Neural cell (in vitro differentiated cells): ENCODE results near the gene RSRC1. TPM values are rescaled to one million over a fixed set of nuclear protein-coding genes. Genes with fewer than 3 reads are reported as not detected.

Experiments used
- H2AFZ ChIP-seq: fragments of 200-600, 300-800 bp; sonication (generic), shearing (Covaris generic); 2 replicates; pipeline ENCODE4 v1.6.0; 2014; ENCODE audit warnings: low read depth, mild to moderate bottlenecking, antibody characterized with exemption, low read length, moderate library complexity
- H3F3A ChIP-seq: fragments of 200-600 bp; shearing (Covaris generic); 2 replicates; pipeline ENCODE4 v1.6.1; 2016; ENCODE audit warnings: mild to moderate bottlenecking, moderate library complexity, mixed read lengths, antibody characterized with exemption, low read length; ENCODE audit not compliant: insufficient read depth, poor library complexity, severe bottlenecking
- H3K27ac ChIP-seq: fragments of 200-600, 300-800 bp; sonication (generic), shearing (Covaris generic); 2 replicates; pipeline ENCODE4 v1.5.1; 2014; ENCODE audit warnings: mild to moderate bottlenecking, low read length, moderate library complexity
- H3K27me3 ChIP-seq: fragments of 300-800, 200-600 bp; sonication (generic), shearing (Covaris generic); 2 replicates; pipeline ENCODE4 v1.6.0; 2014; ENCODE audit warnings: mild to moderate bottlenecking, low read depth, low read length, moderate library complexity; ENCODE audit not compliant: insufficient read depth
- H3K36me3 ChIP-seq: fragments of 300-800, 200-600 bp; sonication (generic), shearing (Covaris generic); 2 replicates; pipeline ENCODE4 v1.5.1; 2014; ENCODE audit warnings: mild to moderate bottlenecking, antibody characterized with exemption, low read length, moderate library complexity; ENCODE audit not compliant: insufficient read depth
- H3K4me2 ChIP-seq: fragments of 300-800, 200-600 bp; sonication (generic), shearing (Covaris generic); 2 replicates; pipeline ENCODE4 v1.6.0; 2014; ENCODE audit warnings: mild to moderate bottlenecking, low read length
- H3K4me3 ChIP-seq: fragments of 300-800, 200-600 bp; sonication (generic), shearing (Covaris generic); 2 replicates; pipeline ENCODE4 v1.5.1; 2014; ENCODE audit warnings: mild to moderate bottlenecking, low read length, moderate library complexity
- H3K79me2 ChIP-seq: fragments of 200-600 bp; shearing (Covaris generic); replicated peaks from 2 replicates; pipeline ENCODE4 v1.6.0; 2014; ENCODE audit warnings: mild to moderate bottlenecking, low read length, moderate library complexity; ENCODE audit not compliant: insufficient read depth
- H3K9ac ChIP-seq: fragments of 300-800, 200-600 bp; sonication (generic), shearing (Covaris generic); 2 replicates; pipeline ENCODE4 v1.6.1; 2016; ENCODE audit warnings: mild to moderate bottlenecking, low read length, mixed read lengths
- H3K9me2 ChIP-seq: fragments of 200-600 bp; shearing (Covaris generic); 2 replicates; pipeline ENCODE4 v1.6.1; 2016; ENCODE audit warnings: mild to moderate bottlenecking, low read length, mixed read lengths; ENCODE audit not compliant: insufficient read depth
- H3K9me3 ChIP-seq: fragments of 200-600, 300-800 bp; sonication (generic), shearing (Covaris generic); 2 replicates; pipeline ENCODE4 v1.6.1; 2016; ENCODE audit warnings: mild to moderate bottlenecking, mixed run types, low read length, moderate library complexity, mixed read lengths
- H4K20me1 ChIP-seq: fragments of 200-600 bp; shearing (Covaris generic); 2 replicates; pipeline ENCODE4 v1.6.1; 2016; ENCODE audit warnings: mild to moderate bottlenecking, mixed run types; ENCODE audit not compliant: insufficient read depth
- CTCF ChIP-seq: fragments of 450-650 bp; IDR thresholded peaks from 2 replicates; pipeline ENCODE4 v1.5.1; 2014; ENCODE audit warnings: antibody characterized with exemption, mild to moderate bottlenecking, moderate library complexity; ENCODE audit not compliant: poor library complexity, severe bottlenecking
- EP300 ChIP-seq: fragments of 450-650 bp; conservative IDR thresholded peaks from 2 replicates; pipeline ENCODE4 v1.6.1; 2014; ENCODE audit warnings: antibody characterized with exemption, mild to moderate bottlenecking, moderate library complexity; ENCODE audit not compliant: poor library complexity, severe bottlenecking
- EZH2 ChIP-seq: fragments of 200-600, 300-800 bp; shearing (Covaris generic), sonication (generic); IDR thresholded peaks from 2 replicates; pipeline ENCODE4 v1.6.1; 2014; ENCODE audit warnings: antibody characterized with exemption, low read length, borderline replicate concordance, mild to moderate bottlenecking; ENCODE audit not compliant: insufficient read depth, poor library complexity, severe bottlenecking
- MXI1 ChIP-seq: fragments of 450-650 bp; conservative IDR thresholded peaks from 2 replicates; pipeline ENCODE4 v1.6.1; 2014; ENCODE audit warnings: antibody characterized with exemption, mild to moderate bottlenecking; ENCODE audit not compliant: poor library complexity, severe bottlenecking
- POLR2AphosphoS5 ChIP-seq: IDR thresholded peaks from 2 replicates; pipeline ENCODE4 v1.6.1; 2012
- RAD21 ChIP-seq: fragments of 450-650 bp; conservative IDR thresholded peaks from 2 replicates; pipeline ENCODE4 v1.6.1; 2014; ENCODE audit warnings: antibody characterized with exemption, mild to moderate bottlenecking, moderate library complexity
- REST ChIP-seq: IDR thresholded peaks from 2 replicates; pipeline ENCODE4 v1.6.1; 2012; ENCODE audit warnings: borderline replicate concordance
- SMC3 ChIP-seq: fragments of 450-650 bp; conservative IDR thresholded peaks from 2 replicates; pipeline ENCODE4 v1.6.1; 2014; ENCODE audit warnings: antibody characterized with exemption, mild to moderate bottlenecking, moderate library complexity; ENCODE audit not compliant: poor library complexity
- TAF1 ChIP-seq: IDR thresholded peaks from 2 replicates; pipeline ENCODE4 v1.6.1; 2012; ENCODE audit warnings: low read depth
- polyA plus RNA-seq: library from polyadenylated mRNA; depleted of rRNA; stranded (reverse); fragments of >200 nt; gene quantifications from 2 replicates; pipeline ENCODE4 v1.2.3, GENCODE V29; 2014

The RSRC1 gene
- polyA plus RNA-seq, 1 donor from 2014 or later, result 28.1 TPM

- H3F3A ChIP-seq, result no peaks in the 10 kb centered on the region
- H3K27ac ChIP-seq, result no peak overlapping the region
- H3K79me2 ChIP-seq, result no peaks in the 10 kb centered on the region
- no peaks in the 10 kb centered on the region for H3K9me2 ChIP-seq
- TF ChIP-seq REST (no peak), SMC3 (no peak), TAF1 (no peak), EP300 (no peak), CTCF (no peak), RAD21 (no peak), POLR2AphosphoS5 (no peak), EZH2 (no peak), MXI1 (no peak)
- H4K20me1 ChIP-seq, result no peaks in the 10 kb centered on the region
- no peak overlapping the region for H3K4me2 ChIP-seq
- H3K36me3 ChIP-seq, result no peaks in the 10 kb centered on the region
- no peak overlapping the region for H2AFZ ChIP-seq
- no peaks in the 10 kb centered on the region for H3K27me3 ChIP-seq
- H3K4me3 ChIP-seq, result no peak overlapping the region
- H3K9me3 ChIP-seq, result no peaks in the 10 kb centered on the region
- no peak overlapping the region for H3K9ac ChIP-seq
Measured at GRCh38 chr3:158352551-158352950, 242.7 kb downstream of the RSRC1 start.

- H2AFZ ChIP-seq, result no peak overlapping the region
- H3K9me2 ChIP-seq, result no peaks in the 10 kb centered on the region
- H3K79me2 ChIP-seq, result no peaks in the 10 kb centered on the region
- no peaks in the 10 kb centered on the region for H3K36me3 ChIP-seq
- H3K27me3 ChIP-seq, result no peaks in the 10 kb centered on the region
- no peaks in the 10 kb centered on the region for H3K9me3 ChIP-seq
- no peaks in the 10 kb centered on the region for H3F3A ChIP-seq
- no peak overlapping the region for H3K4me2 ChIP-seq
- TF ChIP-seq TAF1 (no peak), RAD21 (no peak), EP300 (no peak), MXI1 (no peak), SMC3 (no peak), REST (no peak), CTCF (no peak), POLR2AphosphoS5 (no peak), EZH2 (no peak)
- H3K27ac ChIP-seq, result no peak overlapping the region
- H3K9ac ChIP-seq, result no peak overlapping the region
- H4K20me1 ChIP-seq, result no peaks in the 10 kb centered on the region
- H3K4me3 ChIP-seq, result no peak overlapping the region
Measured at GRCh38 chr3:158354713-158355112, 244.8 kb downstream of the RSRC1 start.
